ENCODE data around the gene PRDM11.

The PRDM11 gene

GRCh38 chr11:45146072-45147016, at the start of gene PRDM11:
Gene PRDM11, plus strand, starts transcription at chr11:45146639. Its CDS starts 35,128 bp downstream, at chr11:45181767.
- peak; percentile 52 to 54 for DNase-seq

DNA sequence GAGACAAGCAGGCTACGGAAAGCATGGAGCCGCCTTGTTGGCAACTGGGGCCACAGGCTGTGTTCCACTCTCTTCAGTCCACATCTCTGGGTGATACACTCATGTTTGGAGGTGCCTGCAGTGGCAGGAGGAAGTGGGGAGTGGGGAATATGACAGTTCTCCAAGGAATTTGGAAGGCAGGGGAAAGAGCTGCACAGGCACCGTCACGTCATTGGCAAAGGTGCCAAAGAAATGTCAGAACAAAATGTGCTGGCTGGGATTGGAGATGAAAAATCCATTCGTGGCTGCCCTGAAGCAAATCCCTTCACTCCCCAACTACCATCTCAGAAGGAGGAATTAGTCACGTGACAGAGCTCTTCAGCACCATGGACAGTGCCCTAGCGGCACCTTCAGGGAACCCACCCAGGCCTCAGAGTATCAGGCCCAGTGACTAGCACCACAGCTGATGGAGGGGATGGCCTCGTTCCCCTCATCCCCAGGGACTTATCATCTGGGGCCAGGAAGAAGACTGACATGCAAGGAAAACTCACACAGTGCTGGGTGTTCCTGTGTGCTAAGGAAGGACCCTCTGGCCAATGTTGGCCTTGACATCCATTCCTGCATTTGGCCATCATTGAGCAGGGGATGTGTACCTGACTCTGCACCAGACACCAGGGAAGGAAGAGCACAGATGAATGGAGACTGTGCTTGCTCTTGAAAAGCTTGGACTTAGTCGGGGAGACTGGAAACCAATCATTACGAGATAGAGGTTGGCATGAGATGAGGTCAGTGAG, 48.5 kb upstream of the PRDM11 start:
- peak in 1 of 2 donors; percentile 46 for DNase-seq

- no peak for DNase-seq
Observed at GRCh38 chr11:45098929-45099328, 47.5 kb upstream of the PRDM11 start.

DNA sequence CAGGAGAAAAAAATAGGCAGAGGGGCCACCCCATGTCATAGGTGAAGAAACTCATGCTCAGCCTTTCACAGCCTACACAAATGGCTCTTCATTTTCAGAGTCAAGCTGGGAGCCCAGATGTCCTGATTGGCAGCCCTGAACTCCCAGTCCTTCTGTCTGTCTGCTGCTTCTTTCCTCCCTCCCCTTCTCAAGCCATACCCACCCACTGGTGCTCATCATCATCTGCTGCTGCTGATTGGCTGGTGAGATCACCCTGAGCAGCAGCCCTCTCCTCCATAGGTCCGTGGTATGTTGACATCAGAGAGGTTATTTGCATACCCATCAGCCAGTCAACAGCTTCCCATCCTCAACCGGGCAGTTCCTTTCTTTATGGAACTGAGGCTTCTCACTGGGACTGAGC, 46.1 kb upstream of the PRDM11 start:
- DNase-seq, result peak in 1 of 2 donors; percentile 56

DNA sequence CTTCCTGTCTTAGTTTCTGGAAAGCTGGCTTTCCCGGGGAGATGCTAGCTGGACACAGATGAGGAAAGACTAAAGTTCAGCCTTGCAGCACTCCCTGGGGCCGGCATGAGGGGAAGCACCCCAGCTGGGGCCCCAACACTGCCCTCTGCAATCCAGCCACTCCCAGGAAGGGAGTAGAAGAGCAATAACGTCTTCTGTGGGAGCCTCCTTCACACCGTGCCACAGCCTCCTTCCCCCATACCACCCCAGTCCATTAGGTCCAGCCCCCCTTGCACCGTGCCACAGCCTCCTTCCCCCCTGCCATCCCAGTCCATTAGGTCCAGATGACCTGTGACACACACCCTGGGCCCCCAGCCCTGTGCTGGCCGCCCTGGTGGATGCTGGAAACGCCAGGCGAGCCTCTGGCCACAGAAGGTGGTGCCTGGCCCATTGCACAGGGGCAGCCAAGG, 44.1 kb upstream of the PRDM11 start:
- no peak for DNase-seq

DNA sequence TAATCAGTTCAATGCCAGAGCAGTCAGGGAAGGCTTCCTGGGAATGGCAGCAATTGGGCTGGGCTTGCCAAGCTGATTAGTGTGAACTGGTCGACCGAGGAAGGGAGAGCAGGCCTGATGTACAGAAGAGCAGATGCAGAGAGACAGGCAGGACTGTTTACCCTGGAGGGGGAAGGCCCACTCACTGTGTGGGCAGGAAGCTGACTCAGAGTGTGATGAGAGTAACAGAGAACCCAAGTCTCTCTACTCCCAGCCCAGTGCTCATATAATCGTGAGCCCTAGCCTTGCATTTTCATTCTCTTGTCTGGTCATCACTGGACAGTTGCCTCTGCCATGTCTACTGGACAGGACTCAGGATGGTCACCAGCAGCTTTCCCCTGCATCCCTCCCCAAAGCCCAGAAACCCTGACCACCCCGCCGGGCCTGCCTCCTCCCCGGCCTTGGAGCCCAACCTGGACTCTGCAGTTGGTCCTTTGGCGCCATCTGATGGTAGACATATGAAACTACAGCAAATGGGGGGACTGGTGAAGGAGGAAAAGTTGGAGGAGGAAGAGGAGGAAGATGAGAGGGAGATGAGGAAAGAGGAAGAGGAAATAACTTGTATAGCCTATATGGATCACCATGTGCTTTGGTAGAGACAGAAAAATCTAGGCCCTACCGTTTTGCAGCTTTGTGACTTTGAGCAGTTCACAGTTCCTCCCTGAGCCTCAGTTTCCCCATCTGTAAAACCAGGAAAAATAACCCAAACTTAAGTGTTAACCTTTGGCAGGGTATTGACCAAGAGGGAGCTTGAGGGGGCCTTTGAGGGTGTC, 43.4 kb upstream of the PRDM11 start:
- DNase-seq, result peak; percentile 68 to 76

DNA sequence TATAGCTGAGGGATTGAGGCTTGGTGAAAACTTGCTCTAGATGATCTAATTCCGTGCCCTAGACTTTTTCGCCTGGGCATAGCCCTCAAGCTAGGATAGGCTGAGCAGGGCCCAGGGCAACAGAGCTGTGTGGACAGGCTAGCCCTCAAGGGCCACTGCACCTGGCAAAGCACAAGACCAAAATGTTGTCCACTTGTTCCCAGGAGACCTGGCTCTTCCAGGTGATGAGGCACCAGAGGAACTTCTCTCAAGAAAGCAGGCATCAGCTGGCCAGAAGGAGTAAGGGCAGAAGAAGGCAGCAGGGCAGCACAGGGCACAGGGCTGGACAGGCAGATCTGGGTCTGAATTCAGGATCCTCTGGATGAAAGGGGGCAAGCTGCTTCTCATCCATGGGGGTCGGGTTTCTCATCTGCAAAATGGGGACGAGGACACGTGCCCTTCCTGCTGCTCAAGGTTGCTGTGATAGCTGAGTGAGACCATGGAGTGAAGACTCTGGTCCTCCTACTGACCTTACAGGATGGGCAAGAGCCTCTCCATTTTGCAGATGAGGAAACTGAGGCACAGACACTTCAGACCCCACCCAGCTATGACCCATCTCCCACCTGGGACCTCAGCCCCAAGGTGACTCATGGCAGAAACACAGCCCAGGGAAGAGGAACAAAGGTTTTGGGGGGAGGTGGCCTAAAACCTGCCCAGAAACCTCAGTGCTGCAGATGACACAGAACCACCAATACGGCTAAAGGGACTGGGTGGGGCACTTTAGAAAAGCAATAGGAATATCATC, 42.2 kb upstream of the PRDM11 start:
- DNase-seq, result no peak

- no peak for DNase-seq
Observed at GRCh38 chr11:45104790-45105084, 41.7 kb upstream of the PRDM11 start.

DNA sequence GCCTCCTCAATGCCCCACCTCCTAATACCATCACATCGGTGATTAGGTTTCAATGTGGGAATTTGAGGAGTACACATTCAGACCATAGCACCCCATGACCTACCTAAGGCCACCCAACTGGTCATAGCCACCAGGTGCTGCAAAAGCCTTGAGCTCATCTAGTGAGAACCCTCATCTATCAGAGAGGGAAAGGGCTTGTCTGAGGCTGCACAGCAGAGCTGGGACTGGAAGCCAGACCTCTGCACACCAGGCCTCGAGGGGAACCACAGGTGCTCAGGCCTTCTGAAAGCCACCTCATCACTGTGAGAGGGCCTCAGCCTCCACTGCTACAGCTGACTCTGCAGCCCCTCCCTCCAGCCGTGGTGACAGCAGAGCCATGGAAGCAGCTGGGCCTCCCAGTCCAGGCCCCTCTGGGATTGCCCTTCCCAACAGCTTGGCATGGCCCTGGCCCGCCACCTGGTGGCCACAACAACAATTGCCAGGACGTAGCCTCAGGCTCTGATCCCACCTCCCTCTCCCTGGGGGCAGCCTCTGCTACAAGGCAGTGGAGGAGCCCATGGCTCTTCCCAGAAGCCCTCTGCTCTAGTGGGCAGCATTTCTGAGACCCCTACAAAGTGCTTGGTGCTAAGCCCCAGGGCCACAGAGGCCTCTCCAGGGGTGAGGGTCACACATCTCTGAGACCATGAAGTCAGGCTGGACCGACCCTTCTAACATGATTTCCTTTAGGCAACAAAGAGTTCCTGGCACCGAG, 41.0 kb upstream of the PRDM11 start:
- peak; percentile 66 to 67 for DNase-seq

GRCh38 chr11:45105984-45106375, 40.5 kb upstream of the PRDM11 start:
- no peak for DNase-seq

DNA sequence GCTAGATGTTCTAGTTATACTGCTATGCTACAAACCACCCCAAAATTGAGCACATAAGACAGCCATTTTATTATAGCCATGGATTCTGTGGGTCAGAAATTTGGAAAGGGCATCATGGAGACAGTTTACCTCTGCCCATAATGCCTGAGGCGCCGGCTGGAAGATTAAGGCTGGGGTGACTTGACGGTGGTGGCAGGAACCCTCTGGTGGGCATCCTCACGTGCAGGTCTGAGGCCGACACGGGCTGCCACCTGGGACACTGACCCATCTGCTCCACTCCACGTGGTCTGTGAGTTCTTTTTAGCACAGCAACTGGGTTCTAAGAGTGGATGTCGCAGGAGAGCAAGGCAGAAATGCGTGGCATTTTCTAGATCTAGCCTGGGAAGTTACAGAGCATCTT, 40.0 kb upstream of the PRDM11 start:
- no peak for DNase-seq

- DNase-seq, result no peak
Observed at GRCh38 chr11:45107029-45107428, 39.4 kb upstream of the PRDM11 start.

GRCh38 chr11:45108070-45109064, 38.1 kb upstream of the PRDM11 start:
- no peak for DNase-seq

DNA sequence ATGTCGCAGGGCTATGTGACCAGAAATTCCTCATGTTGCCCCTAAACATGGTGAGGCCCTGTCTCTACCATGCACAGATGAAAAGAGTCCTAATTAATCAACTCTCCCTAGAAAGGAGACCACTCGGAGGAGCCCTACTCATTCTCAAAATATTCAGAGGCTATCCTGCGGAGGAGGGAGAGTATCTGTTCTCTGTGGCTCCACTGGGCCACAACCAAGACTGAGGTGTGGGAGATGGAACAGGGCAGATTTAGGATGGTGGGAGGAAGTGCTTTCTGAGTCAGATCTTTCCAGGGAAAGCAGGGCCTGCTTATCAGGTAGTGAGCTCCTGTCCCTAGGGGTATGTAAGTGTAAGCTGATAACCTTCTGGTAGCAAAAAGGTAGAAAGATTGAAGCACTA, 37.0 kb upstream of the PRDM11 start:
- DNase-seq, result no peak

- DNase-seq, result peak; percentile 22 to 77
Observed at GRCh38 chr11:45110562-45110961, 35.9 kb upstream of the PRDM11 start.

- DNase-seq, result no peak
Observed at GRCh38 chr11:45113807-45114206, 32.6 kb upstream of the PRDM11 start.

GRCh38 chr11:45127836-45128235, 18.6 kb upstream of the PRDM11 start:
- peak in 1 of 2 donors; percentile 7 for DNase-seq

GRCh38 chr11:45133878-45134277, 12.6 kb upstream of the PRDM11 start:
- no peak for DNase-seq

GRCh38 chr11:45141171-45141570, 5.3 kb upstream of the PRDM11 start:
- DNase-seq, result no peak

- DNase-seq, result no peak
Observed at GRCh38 chr11:45141631-45142030, 4.8 kb upstream of the PRDM11 start.
